ENCODE results near the gene BLOC1S4. TPM values are rescaled to one million over a fixed set of nuclear protein-coding genes. Genes with fewer than 3 reads are reported as not detected.

BLOC1S4 gene
- polyA plus RNA-seq, 1 of the 3 experiments (the other 2 are of a cell fraction) = 22.1 TPM

- no peak for TF ChIP-seq RFX5 (IDR thresholded peaks at IDR 0.05; ENCODE audit: low read length)
- TF ChIP-seq MAX (IDR thresholded peaks at IDR 0.05; ENCODE audit: low read depth) = peak; percentile 88
- no peak for TF ChIP-seq ZBTB33 (IDR thresholded peaks at IDR 0.05; ENCODE audit: borderline replicate concordance, low read depth)
- no peak for TF ChIP-seq USF2 (IDR thresholded peaks at IDR 0.05; ENCODE audit: borderline replicate concordance, low read depth, low read length)
- no peak for TF ChIP-seq TCF12 (IDR thresholded peaks at IDR 0.05)
- no peak for TF ChIP-seq FOXJ3 (CRISPR knock-in tag; IDR thresholded peaks at IDR 0.05)
- no peak for TF ChIP-seq CTCF (IDR thresholded peaks at IDR 0.05)
Observed at GRCh38 chr4:6716018-6716911, at the start of gene BLOC1S4 (continued).

- Histone ChIP-seq H3K4me1 (ENCODE audit: control insufficient read depth in 1 of 2, insufficient read depth in 2 of 2, low read depth in 1 of 2, low read length in 1 of 2) (peaks cover 0 to 3% of the 10 kb centered on the region in 2 experiments; a peak in 1 of 4 replicates), H3K4me2 (no peak overlapping the region), H3K9me3 (no peaks in the 10 kb centered on the region), H3K4me3 (ENCODE audit: low read depth in 2 of 2, low read length in 1 of 2) (no peak overlapping the region), H3K27me3 (ENCODE audit: insufficient read depth) (no peaks in the 10 kb centered on the region), H3F3A (replicated peaks; ENCODE audit: insufficient read depth) (peaks cover 10% of the 10 kb centered on the region), H3K27ac (ENCODE audit: low read depth in 2 of 2, low read length in 1 of 2) (no peak overlapping the region), H3K36me3 (replicated peaks in 1 of 2; ENCODE audit: control insufficient read depth in 1 of 2, insufficient read depth in 2 of 2, low read length in 1 of 2) (peaks cover 0 to 3% of the 10 kb centered on the region in 2 experiments), H3K79me2 (ENCODE audit: insufficient read depth) (no peaks in the 10 kb centered on the region; the same call in 1 of the 2 replicates), H3K9me2 (no peaks in the 10 kb centered on the region), H2AFZ (ENCODE audit: low read depth) (no peak overlapping the region), H3K9ac (no peak overlapping the region), H4K20me1 (ENCODE audit: insufficient read depth) (no peaks in the 10 kb centered on the region)
- TF ChIP-seq GATA2 (CRISPR knock-in tag; IDR thresholded peaks at IDR 0.05) = no peak
- no peak for TF ChIP-seq MAX (IDR thresholded peaks at IDR 0.05; ENCODE audit: low read depth)
- TF ChIP-seq TCF12 (IDR thresholded peaks at IDR 0.05) = no peak
- no peak for TF ChIP-seq USF2 (IDR thresholded peaks at IDR 0.05; ENCODE audit: borderline replicate concordance, low read depth, low read length)
- no peak for TF ChIP-seq JUND (IDR thresholded peaks at IDR 0.05)
- no peak for TF ChIP-seq FOXM1 (IDR thresholded peaks at IDR 0.05; ENCODE audit: low read depth)
- TF ChIP-seq CHD2 (IDR thresholded peaks at IDR 0.05; ENCODE audit: low read length, partially characterized antibody) = no peak
- TF ChIP-seq ELF1 (IDR thresholded peaks at IDR 0.05) = no peak
- no peak for TF ChIP-seq EZH2phosphoT487 (IDR thresholded peaks at IDR 0.05; ENCODE audit: borderline replicate concordance, low read depth)
- no peak for TF ChIP-seq SIN3A (IDR thresholded peaks at IDR 0.05; ENCODE audit: borderline replicate concordance, low read depth, low read length)
- TF ChIP-seq FOSL2 (IDR thresholded peaks at IDR 0.05; ENCODE audit: borderline replicate concordance, low read depth) = no peak
- TF ChIP-seq PBX3 (IDR thresholded peaks at IDR 0.05) = no peak
- POLR2A ChIA-PET = no interaction called here
- CTCF ChIA-PET = no interaction called here
- no peak for DNase-seq
- 90% methylated on average over 11 of the region's 11 CpGs for WGBS (ENCODE audit: low lambda C conversion rate)
Observed at GRCh38 chr4:6668391-6668790, 47.6 kb upstream of the BLOC1S4 start.
